PFSK-1 (cell line): Measurements from ENCODE around the gene WSCD2.

ENCODE experiments used
- FOXP2 ChIP-seq: optimal IDR thresholded peaks from 2 replicates; pipeline ENCODE3; 2011; ENCODE audit warnings: borderline replicate concordance, control low read depth, inconsistent platforms; ENCODE audit not compliant: insufficient read depth; ENCODE audit errors: extremely low read length, extremely low read depth
- POLR2AphosphoS5 ChIP-seq: IDR thresholded peaks from 2 replicates; pipeline ENCODE4 v1.6.1; 2012; ENCODE audit warnings: low read depth, mild to moderate bottlenecking, control low read depth, low read length, moderate library complexity
- REST ChIP-seq, 2 experiments: IDR thresholded peaks; 2 replicates each; pipeline versions ENCODE4 v1.6.1 to v1.8.0; 2011 to 2012; ENCODE audit warnings: low read depth in 2 of 2, low read length in 2 of 2, control low read depth in 1 of 2, inconsistent platforms in 1 of 2, mild to moderate bottlenecking in 1 of 2, moderate library complexity in 1 of 2; ENCODE audit not compliant: insufficient read depth in 1 of 2
- SIN3A ChIP-seq: IDR thresholded peaks from 2 replicates; pipeline ENCODE4 v1.6.1; 2012; ENCODE audit warnings: mild to moderate bottlenecking, low read length, moderate library complexity, borderline replicate concordance; ENCODE audit not compliant: insufficient read depth
- TAF1 ChIP-seq: IDR thresholded peaks from 2 replicates; pipeline ENCODE4 v1.6.1; 2012; ENCODE audit warnings: low read length, control low read depth, borderline replicate concordance; ENCODE audit not compliant: insufficient read depth

WSCD2 gene

DNA sequence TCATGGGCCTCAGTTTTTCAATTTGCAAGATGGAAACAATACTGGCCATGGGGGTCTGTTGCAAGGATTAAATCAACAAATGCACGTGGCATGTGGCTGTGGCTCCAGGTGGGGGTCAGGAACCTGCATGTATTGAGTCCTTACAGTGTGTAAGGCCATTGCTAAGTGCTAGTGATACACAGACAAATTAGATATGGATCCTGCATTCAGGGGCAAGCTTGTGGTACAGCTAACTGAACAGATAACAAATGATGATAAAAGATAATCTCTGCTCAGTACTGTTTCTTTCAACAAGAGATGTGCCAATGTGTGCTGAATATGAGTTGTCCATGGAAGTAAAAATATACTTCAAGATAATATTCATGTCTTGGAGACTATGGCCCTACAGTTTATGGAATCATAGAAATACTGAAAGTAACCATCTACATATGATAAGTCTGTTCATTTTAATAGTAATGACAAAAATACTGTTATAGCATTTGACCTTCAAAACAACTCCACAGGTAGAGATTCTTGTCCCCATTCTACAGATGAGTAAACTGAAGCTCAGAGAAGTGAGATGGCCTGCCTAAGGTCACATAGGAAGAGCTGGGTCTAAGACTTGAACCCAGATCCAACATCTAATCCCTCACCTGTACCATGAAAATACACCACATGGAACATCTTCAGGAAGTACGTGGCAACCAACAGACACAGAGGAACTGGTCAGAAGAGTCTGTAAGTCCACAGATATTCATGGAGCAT is 7.2 kb upstream of the WSCD2 start:
- no peak for TF ChIP-seq SIN3A
- no peak for TF ChIP-seq POLR2AphosphoS5
- no peak for TF ChIP-seq FOXP2
- no peak for TF ChIP-seq TAF1
- TF ChIP-seq REST (IDR thresholded peaks at IDR 0.05; ENCODE audit: insufficient read depth in 1 of 2, low read depth in 2 of 2, low read length in 2 of 2): no peak

GRCh38 chr12:108122644-108123043 is 6.4 kb upstream of the WSCD2 start:
- TF ChIP-seq FOXP2 (no peak), SIN3A (no peak), REST (IDR thresholded peaks at IDR 0.05; ENCODE audit: insufficient read depth in 1 of 2, low read depth in 2 of 2, low read length in 2 of 2) (no peak), POLR2AphosphoS5 (no peak), TAF1 (no peak)

GRCh38 chr12:108123402-108123801 is 5.7 kb upstream of the WSCD2 start:
- TF ChIP-seq TAF1: no peak
- no peak for TF ChIP-seq REST (IDR thresholded peaks at IDR 0.05; ENCODE audit: insufficient read depth in 1 of 2, low read depth in 2 of 2, low read length in 2 of 2)
- no peak for TF ChIP-seq FOXP2
- TF ChIP-seq POLR2AphosphoS5: no peak
- no peak for TF ChIP-seq SIN3A

DNA sequence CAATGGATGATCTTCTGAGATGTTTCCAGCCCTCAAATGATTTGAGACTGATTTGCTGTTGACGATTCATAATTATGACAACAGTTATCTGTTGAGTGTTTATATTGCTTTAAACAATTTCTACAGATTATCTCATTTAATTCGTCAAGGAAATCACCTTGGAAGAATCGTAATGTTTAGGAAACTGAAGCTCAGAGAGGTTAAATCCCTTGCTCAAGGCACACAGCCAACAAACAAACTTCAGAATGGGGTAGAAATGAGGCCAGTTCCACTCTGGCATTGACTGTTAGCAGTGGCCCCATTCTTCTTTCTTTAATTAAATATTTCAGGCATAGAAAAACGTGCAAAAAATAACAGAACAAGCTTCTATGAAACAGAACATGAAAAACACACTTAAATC is 4.0 kb upstream of the WSCD2 start:
- TF ChIP-seq FOXP2 (no peak), REST (IDR thresholded peaks at IDR 0.05; ENCODE audit: insufficient read depth in 1 of 2, low read depth in 2 of 2, low read length in 2 of 2) (no peak), POLR2AphosphoS5 (no peak), TAF1 (no peak)
